PFSK-1 (cell line): Measurements from ENCODE around the gene PINK1.

Experiments
- FOXP2 ChIP-seq: optimal IDR thresholded peaks from 2 replicates; pipeline ENCODE3; 2011; ENCODE audit warnings: borderline replicate concordance, control low read depth, inconsistent platforms; ENCODE audit not compliant: insufficient read depth; ENCODE audit errors: extremely low read length, extremely low read depth
- POLR2AphosphoS5 ChIP-seq: IDR thresholded peaks from 2 replicates; pipeline ENCODE4 v1.6.1; 2012; ENCODE audit warnings: low read depth, mild to moderate bottlenecking, control low read depth, low read length, moderate library complexity
- SIN3A ChIP-seq: IDR thresholded peaks from 2 replicates; pipeline ENCODE4 v1.6.1; 2012; ENCODE audit warnings: mild to moderate bottlenecking, low read length, moderate library complexity, borderline replicate concordance; ENCODE audit not compliant: insufficient read depth
- TAF1 ChIP-seq: IDR thresholded peaks from 2 replicates; pipeline ENCODE4 v1.6.1; 2012; ENCODE audit warnings: low read length, control low read depth, borderline replicate concordance; ENCODE audit not compliant: insufficient read depth
- TF ChIP-seq, protein P1 (sequence below), 2 experiments: IDR thresholded peaks; 2 replicates each; pipeline versions ENCODE4 v1.6.1 to v1.8.0; 2011 to 2012; ENCODE audit warnings: low read depth in 2 of 2, low read length in 2 of 2, control low read depth in 1 of 2, inconsistent platforms in 1 of 2, mild to moderate bottlenecking in 1 of 2, moderate library complexity in 1 of 2; ENCODE audit not compliant: insufficient read depth in 1 of 2

Gene PINK1

DNA sequence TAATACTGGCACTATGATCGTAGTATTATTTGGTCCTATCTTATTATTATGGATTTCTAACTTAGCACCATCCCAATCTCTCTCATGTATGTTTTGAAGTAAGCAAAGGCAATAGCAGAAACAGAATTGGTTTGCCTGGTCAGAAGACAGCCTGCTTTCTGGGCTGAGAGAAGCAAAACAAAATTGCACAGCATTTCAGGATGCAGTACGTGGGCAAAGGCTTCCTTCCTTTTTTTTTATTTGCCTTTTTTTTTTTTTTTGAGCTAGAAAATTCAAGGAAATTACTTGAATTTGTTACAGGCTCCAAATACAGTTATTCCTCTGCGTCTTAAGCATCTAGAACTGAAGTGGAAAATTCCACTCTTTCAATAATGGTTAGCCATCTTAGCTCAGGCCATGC lies 35.6 kb upstream of the PINK1 start:
- TF ChIP-seq TAF1 (no peak), POLR2AphosphoS5 (no peak), SIN3A (no peak), FOXP2 (no peak)
- TF ChIP-seq, protein P1, sequence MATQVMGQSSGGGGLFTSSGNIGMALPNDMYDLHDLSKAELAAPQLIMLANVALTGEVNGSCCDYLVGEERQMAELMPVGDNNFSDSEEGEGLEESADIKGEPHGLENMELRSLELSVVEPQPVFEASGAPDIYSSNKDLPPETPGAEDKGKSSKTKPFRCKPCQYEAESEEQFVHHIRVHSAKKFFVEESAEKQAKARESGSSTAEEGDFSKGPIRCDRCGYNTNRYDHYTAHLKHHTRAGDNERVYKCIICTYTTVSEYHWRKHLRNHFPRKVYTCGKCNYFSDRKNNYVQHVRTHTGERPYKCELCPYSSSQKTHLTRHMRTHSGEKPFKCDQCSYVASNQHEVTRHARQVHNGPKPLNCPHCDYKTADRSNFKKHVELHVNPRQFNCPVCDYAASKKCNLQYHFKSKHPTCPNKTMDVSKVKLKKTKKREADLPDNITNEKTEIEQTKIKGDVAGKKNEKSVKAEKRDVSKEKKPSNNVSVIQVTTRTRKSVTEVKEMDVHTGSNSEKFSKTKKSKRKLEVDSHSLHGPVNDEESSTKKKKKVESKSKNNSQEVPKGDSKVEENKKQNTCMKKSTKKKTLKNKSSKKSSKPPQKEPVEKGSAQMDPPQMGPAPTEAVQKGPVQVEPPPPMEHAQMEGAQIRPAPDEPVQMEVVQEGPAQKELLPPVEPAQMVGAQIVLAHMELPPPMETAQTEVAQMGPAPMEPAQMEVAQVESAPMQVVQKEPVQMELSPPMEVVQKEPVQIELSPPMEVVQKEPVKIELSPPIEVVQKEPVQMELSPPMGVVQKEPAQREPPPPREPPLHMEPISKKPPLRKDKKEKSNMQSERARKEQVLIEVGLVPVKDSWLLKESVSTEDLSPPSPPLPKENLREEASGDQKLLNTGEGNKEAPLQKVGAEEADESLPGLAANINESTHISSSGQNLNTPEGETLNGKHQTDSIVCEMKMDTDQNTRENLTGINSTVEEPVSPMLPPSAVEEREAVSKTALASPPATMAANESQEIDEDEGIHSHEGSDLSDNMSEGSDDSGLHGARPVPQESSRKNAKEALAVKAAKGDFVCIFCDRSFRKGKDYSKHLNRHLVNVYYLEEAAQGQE (IDR thresholded peaks at IDR 0.05; ENCODE audit: insufficient read depth in 1 of 2, low read depth in 2 of 2, low read length in 2 of 2), result no peak

DNA sequence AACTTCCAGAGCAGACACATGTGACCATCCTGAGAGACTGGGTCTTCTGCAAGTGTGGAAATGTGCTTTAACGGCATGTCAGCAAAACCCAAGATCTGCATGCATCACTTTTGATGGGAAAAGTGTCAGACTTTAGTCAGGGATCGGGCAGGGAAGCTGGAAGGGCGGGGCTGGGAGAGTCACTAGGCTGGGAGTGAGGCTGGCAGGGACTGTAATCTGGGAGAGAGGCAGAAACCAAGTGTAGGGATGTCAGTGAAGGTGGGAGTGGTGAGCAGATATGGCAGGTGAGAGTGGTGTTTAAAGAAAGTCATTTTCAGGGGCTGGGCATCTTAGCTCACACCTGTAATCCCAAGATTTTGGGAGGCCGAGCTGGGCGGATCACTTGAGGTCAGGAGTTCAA lies 33.1 kb upstream of the PINK1 start:
- no peak for TF ChIP-seq POLR2AphosphoS5
- TF ChIP-seq, protein P1 (IDR thresholded peaks at IDR 0.05; ENCODE audit: insufficient read depth in 1 of 2, low read depth in 2 of 2, low read length in 2 of 2), result no peak
- TF ChIP-seq SIN3A, result no peak
- no peak for TF ChIP-seq FOXP2
- no peak for TF ChIP-seq TAF1

DNA sequence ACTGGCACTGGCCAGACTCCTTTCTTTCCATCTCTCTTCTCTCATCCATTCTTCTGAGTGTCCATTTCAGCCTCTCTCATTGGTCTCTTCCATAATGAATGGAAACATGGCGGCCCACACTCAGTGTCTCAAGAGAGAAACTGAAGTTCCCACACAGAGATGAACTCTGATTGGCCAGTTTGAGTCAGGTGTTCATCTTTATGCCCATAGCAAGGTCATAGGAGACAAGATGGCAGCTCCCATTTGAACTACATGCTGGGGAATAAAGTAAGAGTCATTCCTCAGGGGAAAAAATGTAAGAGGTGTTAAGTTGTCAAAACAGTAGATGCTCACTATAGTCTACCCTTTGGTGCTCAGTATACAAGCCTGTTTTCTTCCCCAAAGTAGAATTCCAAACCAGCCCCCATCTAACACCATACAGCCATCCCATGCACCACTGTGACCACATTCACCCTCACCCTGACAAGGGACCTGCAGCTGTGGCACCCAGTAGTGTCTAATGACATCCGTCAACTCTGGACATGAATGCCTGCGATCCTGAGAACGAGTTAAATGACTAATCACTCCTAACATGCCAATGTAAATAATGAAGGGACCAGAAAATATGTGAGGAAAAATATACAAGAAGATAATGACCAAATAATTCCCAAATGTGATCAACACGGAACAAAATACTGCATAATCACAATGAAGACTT lies 32.0 kb upstream of the PINK1 start:
- no peak for TF ChIP-seq POLR2AphosphoS5

DNA sequence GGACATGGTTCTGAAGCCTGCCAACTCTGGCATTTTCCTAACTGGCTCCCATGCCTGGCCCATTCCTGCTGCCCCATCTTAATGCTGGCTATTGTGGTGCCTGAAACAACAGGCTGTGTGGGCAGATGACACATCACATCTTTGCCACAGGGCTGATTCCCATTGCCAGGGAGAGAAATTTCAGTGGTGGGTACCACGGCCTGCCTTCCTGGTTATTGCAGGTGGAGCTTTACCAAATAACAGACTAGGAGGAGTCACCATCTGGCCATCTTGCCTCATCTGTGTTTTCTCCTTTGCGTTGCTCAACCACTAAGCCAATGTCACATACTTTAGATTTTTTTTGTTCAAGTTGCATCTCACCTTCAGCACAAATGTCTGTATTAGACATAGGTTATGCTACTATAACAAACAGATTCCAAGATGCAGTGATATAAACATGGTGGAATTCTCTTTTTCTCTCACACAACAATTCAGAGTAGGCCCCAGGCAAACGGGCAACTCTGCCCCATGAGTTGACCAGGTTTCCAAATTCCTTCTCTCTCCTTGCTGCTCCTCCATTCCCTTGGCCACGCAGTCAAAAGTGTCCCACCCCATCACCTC lies 30.3 kb upstream of the PINK1 start:
- TF ChIP-seq, protein P1 (IDR thresholded peaks at IDR 0.05; ENCODE audit: insufficient read depth in 1 of 2, low read depth in 2 of 2, low read length in 2 of 2), result no peak
- no peak for TF ChIP-seq POLR2AphosphoS5
- no peak for TF ChIP-seq FOXP2
- no peak for TF ChIP-seq SIN3A
- TF ChIP-seq TAF1, result no peak

DNA sequence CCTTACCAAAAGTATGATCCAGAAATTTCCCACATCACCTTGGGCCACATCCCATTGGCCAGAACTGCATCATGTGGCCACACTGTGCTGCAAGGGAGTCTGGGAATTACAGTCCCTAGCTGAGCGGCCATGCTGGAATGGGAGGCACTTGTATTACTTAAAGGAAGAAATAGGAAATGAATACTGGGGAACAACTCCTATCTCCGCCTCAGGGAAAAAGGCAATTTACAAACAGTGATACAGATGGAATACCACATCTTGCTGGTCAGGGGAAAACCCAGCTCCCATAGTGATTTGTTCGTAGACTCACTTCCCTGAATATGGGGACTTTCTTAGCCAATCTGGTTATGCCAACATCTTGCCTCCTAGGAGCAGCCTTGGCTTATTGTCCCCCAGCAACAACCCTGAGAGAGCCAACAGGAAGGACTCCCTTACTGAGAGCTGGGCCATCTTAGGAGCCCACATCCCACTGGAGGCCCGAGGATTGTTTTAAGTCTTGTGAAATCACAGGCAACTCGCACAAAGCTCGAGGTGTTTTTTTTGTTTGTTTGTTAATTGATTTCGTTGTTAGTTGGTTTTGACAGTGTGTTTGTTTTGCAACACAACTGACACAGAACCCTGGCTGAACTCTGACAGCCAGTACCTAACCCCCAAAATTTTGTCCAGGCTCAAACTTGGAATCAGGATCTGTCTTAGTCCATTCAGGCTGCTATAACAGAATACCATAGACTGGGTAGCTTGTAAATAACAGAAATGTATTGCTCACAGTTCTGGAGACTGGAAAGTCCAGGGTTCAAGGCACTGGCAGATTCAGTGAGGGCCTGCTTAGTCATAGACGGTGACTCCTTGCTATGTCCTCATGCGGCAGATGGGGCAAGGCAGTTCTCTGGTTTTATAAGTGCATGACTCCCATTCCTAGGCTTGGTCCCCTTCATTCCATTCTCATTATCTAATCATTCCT lies 29.5 kb upstream of the PINK1 start:
- no peak for TF ChIP-seq FOXP2
- no peak for TF ChIP-seq SIN3A
- TF ChIP-seq, protein P1 (IDR thresholded peaks at IDR 0.05; ENCODE audit: insufficient read depth in 1 of 2, low read depth in 2 of 2, low read length in 2 of 2), result no peak
